Activated naive CD4-positive, alpha-beta T cell treated with anti-CD3 and anti-CD28 coated beads, Interleukin-2, amount 10 ng/mL, durations not matched to agents 7 days and 5 days (primary cell): ENCODE data around the gene EDARADD.
A peak's percentile ranks its signal among the peaks of the same experiment; 100 is the strongest.
"Not testable (repeated sequence)": the region's sequence is repeated elsewhere in the genome, so short reads cannot be mapped to it uniquely, and the experiment has no call there.

Source experiments
- CTCF ChIA-PET: fragments of 350-600 bp; sonication (Branson Sonifier 250); formaldehyde crosslinking; loops from one replicate; lab custom pipeline; 2021; ENCODE audit warnings: antibody characterized with exemption; lab: Charles Lee
- DNase-seq: peaks from one replicate; pipeline ENCODE4 v3.0.0-alpha.2; 2020
- H3K27ac Mint-ChIP-seq: one replicate; pipeline ENCODE4 v1.8.0; 2021; ENCODE audit warnings: mild to moderate bottlenecking, moderate library complexity, mixed read lengths
- H3K27me3 Mint-ChIP-seq: one replicate; pipeline ENCODE4 v1.8.0; 2021; ENCODE audit warnings: mild to moderate bottlenecking, mixed read lengths
- H3K36me3 Mint-ChIP-seq: one replicate; pipeline ENCODE4 v1.8.0; 2021; ENCODE audit warnings: mixed read lengths
- H3K4me1 Mint-ChIP-seq: one replicate; pipeline ENCODE4 v1.8.0; 2021; ENCODE audit warnings: mixed read lengths
- H3K4me3 Mint-ChIP-seq: one replicate; pipeline ENCODE4 v1.8.0; 2021; ENCODE audit warnings: mild to moderate bottlenecking, moderate library complexity, mixed read lengths
- H3K9me3 Mint-ChIP-seq: one replicate; pipeline ENCODE4 v1.8.0; 2021; ENCODE audit warnings: mixed read lengths

The EDARADD gene

GRCh38 chr1:236429715-236430274 is 35.7 kb downstream of the EDARADD start:
- CTCF ChIA-PET = no interaction called here
- Mint-ChIP-seq H3K36me3 (no peaks in the 10 kb centered on the region), H3K27me3 (peaks cover 7% of the 10 kb centered on the region), H3K27ac (no peak overlapping the region), H3K4me1 (no peaks in the 10 kb centered on the region), H3K9me3 (peaks cover 3% of the 10 kb centered on the region), H3K4me3 (no peak overlapping the region)
- no peak for DNase-seq

DNA sequence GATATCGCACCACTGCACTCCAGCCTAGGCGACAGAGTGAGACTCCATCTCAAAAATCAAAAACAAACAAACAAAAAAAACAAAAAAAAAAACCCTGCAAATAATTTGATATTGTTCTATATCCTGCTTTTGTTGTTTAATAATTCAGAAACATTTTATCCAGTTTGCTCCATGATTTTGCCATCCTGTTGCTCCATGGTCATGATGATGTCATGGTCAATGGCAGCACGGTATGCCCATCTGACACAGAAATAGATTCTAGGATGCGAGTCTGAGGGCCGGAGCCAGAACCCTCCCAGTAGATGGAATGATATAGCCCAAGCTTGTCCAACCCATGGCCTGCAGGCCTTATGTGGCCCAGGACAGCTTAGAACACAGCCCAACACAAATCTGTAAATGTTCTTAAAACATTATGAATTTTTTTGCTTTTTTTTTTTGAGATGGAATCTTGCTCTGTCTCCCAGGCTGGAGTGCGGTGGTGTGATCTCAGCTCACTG is 39.8 kb downstream of the EDARADD start:
- Mint-ChIP-seq H3K27ac (no peak overlapping the region), H3K4me3 (no peak overlapping the region), H3K27me3 (peaks cover 17% of the 10 kb centered on the region), H3K36me3 (no peaks in the 10 kb centered on the region), H3K4me1 (no peaks in the 10 kb centered on the region), H3K9me3 (peaks cover 3% of the 10 kb centered on the region)
- no peak for DNase-seq
- CTCF ChIA-PET = no interaction called here

- H3K36me3 Mint-ChIP-seq = no peaks in the 10 kb centered on the region
These were observed 44.5 kb downstream of the EDARADD start for GRCh38 chr1:236438614-236439013.

GRCh38 chr1:236440373-236440772 is 46.3 kb downstream of the EDARADD start:
- Mint-ChIP-seq H3K27ac (no peak overlapping the region), H3K4me1 (no peaks in the 10 kb centered on the region), H3K9me3 (no peaks in the 10 kb centered on the region), H3K4me3 (no peak overlapping the region), H3K36me3 (no peaks in the 10 kb centered on the region), H3K27me3 (peaks cover 10% of the 10 kb centered on the region)
- CTCF ChIA-PET = interaction anchor here (1.2 kb wide), 1 partner anchor 11 kb away, joined by 3 read pairs; no protein-coding TSS in a partner anchor
- no peak for DNase-seq

More at GRCh38 chr1:236438614-236439013, 44.5 kb downstream of the EDARADD start:
- peaks cover 14% of the 10 kb centered on the region for H3K27me3 Mint-ChIP-seq
- H3K27ac Mint-ChIP-seq = no peak overlapping the region
- CTCF ChIA-PET = no interaction called here
- no peaks in the 10 kb centered on the region for H3K4me1 Mint-ChIP-seq
- no peaks in the 10 kb centered on the region for H3K9me3 Mint-ChIP-seq
- DNase-seq = no peak
- H3K4me3 Mint-ChIP-seq = no peak overlapping the region

DNA sequence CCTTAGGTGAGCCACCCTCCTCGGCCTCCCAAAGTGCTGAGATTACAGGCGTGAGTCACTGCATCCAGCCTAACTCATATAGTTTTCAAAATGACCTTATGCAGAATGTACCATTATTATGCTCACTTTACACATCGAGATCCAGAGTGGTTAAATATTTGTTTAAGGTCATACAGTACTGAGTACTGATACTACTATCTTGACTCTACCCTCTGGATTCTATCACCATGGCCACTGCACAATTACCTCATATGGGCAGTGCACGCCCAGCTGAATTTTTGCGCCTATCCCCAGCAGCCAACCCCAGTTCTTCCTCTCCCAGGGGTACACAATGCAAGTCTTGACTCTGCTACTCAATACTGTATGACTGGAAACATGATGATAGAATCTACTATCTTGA is 56.7 kb downstream of the EDARADD start:
- CTCF ChIA-PET = interaction anchor here (0.6 to 2.6 kb wide), 12 partner anchors 9 to 343 kb away, joined by 3 to 10 read pairs (median 4); no protein-coding TSS in a partner anchor
- Mint-ChIP-seq H3K4me3 (no peak overlapping the region), H3K27ac (no peak overlapping the region)

GRCh38 chr1:236451796-236452373 is 57.8 kb downstream of the EDARADD start:
- CTCF ChIA-PET = interaction anchor here (0.6 to 2.6 kb wide), 22 partner anchors 10 to 348 kb away, joined by 3 to 10 read pairs (median 4); no protein-coding TSS in a partner anchor
- no peak overlapping the region for H3K27ac Mint-ChIP-seq
- no peak overlapping the region for H3K4me3 Mint-ChIP-seq
- H3K9me3 Mint-ChIP-seq = no peaks in the 10 kb centered on the region
- H3K36me3 Mint-ChIP-seq = no peaks in the 10 kb centered on the region
- peak; percentile 52 for DNase-seq
- no peaks in the 10 kb centered on the region for H3K4me1 Mint-ChIP-seq
- peaks cover 11% of the 10 kb centered on the region for H3K27me3 Mint-ChIP-seq

More for the DNA sequence above, 56.7 kb downstream of the EDARADD start:
- Mint-ChIP-seq H3K27me3 (peaks cover 8% of the 10 kb centered on the region), H3K4me1 (no peaks in the 10 kb centered on the region), H3K9me3 (no peaks in the 10 kb centered on the region), H3K36me3 (no peaks in the 10 kb centered on the region)
- no peak for DNase-seq

- no peaks in the 10 kb centered on the region for H3K4me1 Mint-ChIP-seq
- H3K4me3 Mint-ChIP-seq = no peak overlapping the region
- peaks cover 14% of the 10 kb centered on the region for H3K27me3 Mint-ChIP-seq
- H3K36me3 Mint-ChIP-seq = no peaks in the 10 kb centered on the region
- DNase-seq = no peak
- H3K27ac Mint-ChIP-seq = no peak overlapping the region
- CTCF ChIA-PET = no interaction called here
- H3K9me3 Mint-ChIP-seq = no peaks in the 10 kb centered on the region
These were observed 61.2 kb downstream of the EDARADD start for GRCh38 chr1:236455243-236455642.

- no peak overlapping the region for H3K27ac Mint-ChIP-seq
- CTCF ChIA-PET = no interaction called here
- H3K9me3 Mint-ChIP-seq = no peaks in the 10 kb centered on the region
- DNase-seq = no peak
- no peaks in the 10 kb centered on the region for H3K36me3 Mint-ChIP-seq
- no peaks in the 10 kb centered on the region for H3K4me1 Mint-ChIP-seq
- H3K27me3 Mint-ChIP-seq = peaks cover 26% of the 10 kb centered on the region
- H3K4me3 Mint-ChIP-seq = no peak overlapping the region
These were observed 63.7 kb downstream of the EDARADD start for GRCh38 chr1:236457775-236458174.

- no peak for DNase-seq
- H3K27ac Mint-ChIP-seq = no peak overlapping the region
- H3K36me3 Mint-ChIP-seq = no peaks in the 10 kb centered on the region
- no peaks in the 10 kb centered on the region for H3K9me3 Mint-ChIP-seq
- CTCF ChIA-PET = no interaction called here
- H3K4me3 Mint-ChIP-seq = no peak overlapping the region
- H3K4me1 Mint-ChIP-seq = no peaks in the 10 kb centered on the region
- peaks cover 35% of the 10 kb centered on the region for H3K27me3 Mint-ChIP-seq
These were observed 64.9 kb downstream of the EDARADD start for GRCh38 chr1:236458996-236459395.

GRCh38 chr1:236460103-236460502 is 66.0 kb downstream of the EDARADD start:
- no peaks in the 10 kb centered on the region for H3K9me3 Mint-ChIP-seq
- H3K4me1 Mint-ChIP-seq = peaks cover 2% of the 10 kb centered on the region
- H3K27me3 Mint-ChIP-seq = peaks cover 42% of the 10 kb centered on the region
- CTCF ChIA-PET = no interaction called here
- no peaks in the 10 kb centered on the region for H3K36me3 Mint-ChIP-seq
- DNase-seq = no peak
- H3K27ac Mint-ChIP-seq = no peak overlapping the region
- no peak overlapping the region for H3K4me3 Mint-ChIP-seq

GRCh38 chr1:236464197-236464596 is 70.1 kb downstream of the EDARADD start:
- CTCF ChIA-PET = interaction anchor here (1.4 kb wide), 1 partner anchor 12 kb away, joined by 4 read pairs; no protein-coding TSS in a partner anchor

GRCh38 chr1:236465231-236465958 is 71.3 kb downstream of the EDARADD start:
- no peak overlapping the region for H3K27ac Mint-ChIP-seq
- CTCF ChIA-PET = interaction anchor here (1.4 kb wide), 1 partner anchor 13 kb away, joined by 4 read pairs; no protein-coding TSS in a partner anchor
- DNase-seq = no peak
- H3K4me3 Mint-ChIP-seq = no peak overlapping the region
- H3K27me3 Mint-ChIP-seq = peaks cover 71% of the 10 kb centered on the region
- no peaks in the 10 kb centered on the region for H3K9me3 Mint-ChIP-seq
- peaks cover 17% of the 10 kb centered on the region for H3K4me1 Mint-ChIP-seq
- H3K36me3 Mint-ChIP-seq = no peaks in the 10 kb centered on the region

More at GRCh38 chr1:236464197-236464596, 70.1 kb downstream of the EDARADD start:
- H3K9me3 Mint-ChIP-seq, H3K4me3 Mint-ChIP-seq, DNase-seq, H3K27ac Mint-ChIP-seq, H3K36me3 Mint-ChIP-seq: not testable (repeated sequence)
- peaks cover 71% of the 10 kb centered on the region for H3K27me3 Mint-ChIP-seq
- H3K4me1 Mint-ChIP-seq = peaks cover 17% of the 10 kb centered on the region

DNA sequence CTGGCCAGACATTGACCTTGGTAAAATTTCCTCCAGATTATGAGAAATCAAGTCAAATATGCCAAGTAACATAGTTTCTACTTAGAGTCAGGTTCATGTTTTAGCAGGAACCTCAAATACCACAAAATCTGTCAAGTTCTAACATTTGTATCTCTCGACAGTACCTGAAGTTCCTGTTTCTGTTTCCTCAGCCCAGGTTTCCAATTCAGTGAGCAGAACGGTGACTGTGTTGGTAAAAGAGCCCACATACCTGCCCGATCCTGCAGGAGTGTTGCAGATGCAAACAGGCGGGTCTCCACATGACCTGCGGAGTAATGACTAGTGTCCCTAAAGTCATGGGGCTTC is 71.8 kb downstream of the EDARADD start:
- peaks cover 68% of the 10 kb centered on the region for H3K27me3 Mint-ChIP-seq
- DNase-seq = no peak
- H3K4me1 Mint-ChIP-seq = peaks cover 17% of the 10 kb centered on the region
- no peak overlapping the region for H3K4me3 Mint-ChIP-seq
- CTCF ChIA-PET = no interaction called here
- H3K36me3 Mint-ChIP-seq = no peaks in the 10 kb centered on the region
- no peaks in the 10 kb centered on the region for H3K9me3 Mint-ChIP-seq
- no peak overlapping the region for H3K27ac Mint-ChIP-seq

- H3K27ac Mint-ChIP-seq = no peak overlapping the region
- no peak overlapping the region for H3K4me3 Mint-ChIP-seq
- no peaks in the 10 kb centered on the region for H3K9me3 Mint-ChIP-seq
- CTCF ChIA-PET = interaction anchor here (0.6 to 1.0 kb wide), 2 partner anchors 16 to 22 kb away, joined by 3 to 7 read pairs; no protein-coding TSS in a partner anchor
- H3K4me1 Mint-ChIP-seq = peaks cover 17% of the 10 kb centered on the region
- peaks cover 58% of the 10 kb centered on the region for H3K27me3 Mint-ChIP-seq
- no peaks in the 10 kb centered on the region for H3K36me3 Mint-ChIP-seq
- DNase-seq = no peak
These were observed 73.2 kb downstream of the EDARADD start for GRCh38 chr1:236467327-236467641.
